ENCODE results near the gene LRRC32.

DNA sequence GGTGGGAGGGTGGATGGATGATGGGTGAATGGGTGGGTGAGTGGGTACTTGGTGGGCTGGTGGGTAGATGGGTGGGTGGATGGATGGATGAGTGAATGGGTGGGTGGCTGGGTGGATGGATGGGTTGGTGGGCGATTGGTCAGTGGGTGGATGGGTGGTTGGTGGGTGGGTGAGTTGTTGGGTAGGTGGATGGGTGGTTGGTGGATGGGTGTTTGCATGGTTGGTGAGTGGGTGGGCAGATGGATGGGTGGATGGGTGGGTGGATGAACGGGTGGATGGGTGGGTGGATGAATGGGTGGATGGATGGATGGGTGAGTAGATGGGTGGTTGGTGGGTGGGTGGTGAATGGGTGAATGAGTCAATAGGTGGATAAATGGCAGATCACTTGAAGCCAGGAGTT is 43.0 kb upstream of the LRRC32 start:
- TF ChIP-seq, protein P1, sequence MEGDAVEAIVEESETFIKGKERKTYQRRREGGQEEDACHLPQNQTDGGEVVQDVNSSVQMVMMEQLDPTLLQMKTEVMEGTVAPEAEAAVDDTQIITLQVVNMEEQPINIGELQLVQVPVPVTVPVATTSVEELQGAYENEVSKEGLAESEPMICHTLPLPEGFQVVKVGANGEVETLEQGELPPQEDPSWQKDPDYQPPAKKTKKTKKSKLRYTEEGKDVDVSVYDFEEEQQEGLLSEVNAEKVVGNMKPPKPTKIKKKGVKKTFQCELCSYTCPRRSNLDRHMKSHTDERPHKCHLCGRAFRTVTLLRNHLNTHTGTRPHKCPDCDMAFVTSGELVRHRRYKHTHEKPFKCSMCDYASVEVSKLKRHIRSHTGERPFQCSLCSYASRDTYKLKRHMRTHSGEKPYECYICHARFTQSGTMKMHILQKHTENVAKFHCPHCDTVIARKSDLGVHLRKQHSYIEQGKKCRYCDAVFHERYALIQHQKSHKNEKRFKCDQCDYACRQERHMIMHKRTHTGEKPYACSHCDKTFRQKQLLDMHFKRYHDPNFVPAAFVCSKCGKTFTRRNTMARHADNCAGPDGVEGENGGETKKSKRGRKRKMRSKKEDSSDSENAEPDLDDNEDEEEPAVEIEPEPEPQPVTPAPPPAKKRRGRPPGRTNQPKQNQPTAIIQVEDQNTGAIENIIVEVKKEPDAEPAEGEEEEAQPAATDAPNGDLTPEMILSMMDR (conservative IDR thresholded peaks at IDR 0.05; ENCODE audit: low read depth, low read length), result no peak
- TF ChIP-seq POLR2A (IDR thresholded peaks at IDR 0.05; ENCODE audit: low read depth, low read length), result no peak

Measured in IMR-90 (cell line).